HFFc6 (cell line): ENCODE data around the gene CACTIN. TPM values are rescaled to one million over a fixed set of nuclear protein-coding genes. Genes with fewer than 3 reads are reported as not detected.

Experiments used
- DNase-seq: peaks from one replicate; pipeline ENCODE4 v3.0.0-alpha.2; 2018
- H3K27ac Mint-ChIP-seq: 2 replicates; pipeline ENCODE4 v1.8.0; 2020; ENCODE audit warnings: mild to moderate bottlenecking, mixed read lengths
- H3K27me3 Mint-ChIP-seq: 2 replicates; pipeline ENCODE4 v1.8.0; 2021; ENCODE audit warnings: mild to moderate bottlenecking, moderate library complexity, mixed read lengths; ENCODE audit not compliant: insufficient read depth
- H3K36me3 Mint-ChIP-seq: 2 replicates; pipeline ENCODE4 v1.8.0; 2021; ENCODE audit warnings: low read depth, mixed read lengths
- H3K4me1 Mint-ChIP-seq: 2 replicates; pipeline ENCODE4 v1.8.0; 2020; ENCODE audit warnings: low read depth, mixed read lengths
- H3K4me3 Mint-ChIP-seq: 2 replicates; pipeline ENCODE4 v1.8.0; 2020; ENCODE audit warnings: mild to moderate bottlenecking, moderate library complexity, mixed read lengths
- H3K9me3 Mint-ChIP-seq: 2 replicates; pipeline ENCODE4 v1.8.0; 2020; ENCODE audit warnings: mild to moderate bottlenecking, mixed read lengths
- total RNA-seq, 6 experiments: library from RNA; stranded (reverse); fragmentation: NEBNext Ultra II Directional; extraction: Animal tissue kit (Norgen Biotek cat#: 25700); gene quantifications; 2 replicates in 1 of 6; 3 replicates in 5 of 6; pipeline ENCODE4 v1.2.3, GENCODE V29; 2021
- TF ChIP-seq, protein P1 (sequence below): fragments of 200-600 bp; sonication (generic); IDR thresholded peaks from 2 replicates; pipeline ENCODE4 v1.5.0; 2021; ENCODE audit warnings: antibody characterized with exemption, mild to moderate bottlenecking

CACTIN gene
- total RNA-seq, 6 experiments from 2014 or later, result 22.7 to 25.3 (median 24.9) TPM

- DNase-seq, result no peak
- H3K27ac Mint-ChIP-seq, result no peak overlapping the region
- peaks cover 40% of the 10 kb centered on the region for H3K4me1 Mint-ChIP-seq
- H3K9me3 Mint-ChIP-seq, result no peaks in the 10 kb centered on the region
- H3K36me3 Mint-ChIP-seq, result peaks cover 13% of the 10 kb centered on the region
- TF ChIP-seq, protein P1, sequence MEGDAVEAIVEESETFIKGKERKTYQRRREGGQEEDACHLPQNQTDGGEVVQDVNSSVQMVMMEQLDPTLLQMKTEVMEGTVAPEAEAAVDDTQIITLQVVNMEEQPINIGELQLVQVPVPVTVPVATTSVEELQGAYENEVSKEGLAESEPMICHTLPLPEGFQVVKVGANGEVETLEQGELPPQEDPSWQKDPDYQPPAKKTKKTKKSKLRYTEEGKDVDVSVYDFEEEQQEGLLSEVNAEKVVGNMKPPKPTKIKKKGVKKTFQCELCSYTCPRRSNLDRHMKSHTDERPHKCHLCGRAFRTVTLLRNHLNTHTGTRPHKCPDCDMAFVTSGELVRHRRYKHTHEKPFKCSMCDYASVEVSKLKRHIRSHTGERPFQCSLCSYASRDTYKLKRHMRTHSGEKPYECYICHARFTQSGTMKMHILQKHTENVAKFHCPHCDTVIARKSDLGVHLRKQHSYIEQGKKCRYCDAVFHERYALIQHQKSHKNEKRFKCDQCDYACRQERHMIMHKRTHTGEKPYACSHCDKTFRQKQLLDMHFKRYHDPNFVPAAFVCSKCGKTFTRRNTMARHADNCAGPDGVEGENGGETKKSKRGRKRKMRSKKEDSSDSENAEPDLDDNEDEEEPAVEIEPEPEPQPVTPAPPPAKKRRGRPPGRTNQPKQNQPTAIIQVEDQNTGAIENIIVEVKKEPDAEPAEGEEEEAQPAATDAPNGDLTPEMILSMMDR, result no peak
- H3K4me3 Mint-ChIP-seq, result no peak overlapping the region
- peaks cover 2% of the 10 kb centered on the region for H3K27me3 Mint-ChIP-seq
Observed at GRCh38 chr19:3577723-3578344, 48.8 kb downstream of the CACTIN start.

DNA sequence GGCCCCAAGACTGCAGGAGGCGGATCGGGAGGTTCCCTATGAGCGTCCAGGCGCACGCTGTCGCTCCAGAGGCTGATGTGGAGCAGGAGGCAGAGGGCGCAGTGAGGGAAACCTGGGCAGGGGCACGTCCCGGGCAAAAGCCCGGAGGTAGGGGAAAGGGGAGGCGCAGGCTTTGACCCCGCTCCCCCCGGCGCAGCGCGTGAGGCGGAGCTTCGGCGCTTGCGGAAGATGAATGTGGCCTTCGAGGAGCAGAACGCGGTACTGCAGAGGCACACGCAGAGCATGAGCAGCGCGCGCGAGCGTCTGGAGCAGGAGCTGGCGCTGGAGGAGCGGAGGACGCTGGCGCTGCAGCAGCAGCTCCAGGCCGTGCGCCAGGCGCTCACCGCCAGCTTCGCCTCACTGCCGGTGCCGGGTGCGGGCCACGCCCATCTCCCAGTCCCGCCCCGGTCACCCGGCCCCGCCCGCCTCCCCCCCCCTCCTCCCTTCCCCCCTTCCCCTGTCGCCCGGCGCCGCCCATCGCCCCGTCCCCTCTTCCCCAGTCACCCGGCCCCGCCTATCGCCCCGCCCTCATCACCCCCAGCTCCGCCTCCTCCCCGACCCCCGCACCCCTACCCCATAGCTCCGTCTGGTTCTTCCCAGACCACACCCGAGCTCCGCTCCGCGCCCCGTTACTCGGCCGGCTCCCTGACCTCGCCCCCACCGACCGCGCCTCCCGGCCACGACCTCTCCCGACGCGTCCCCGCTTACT, 49.7 kb downstream of the CACTIN start:
- Mint-ChIP-seq H3K4me1 (peaks cover 40% of the 10 kb centered on the region), H3K27me3 (peaks cover 2% of the 10 kb centered on the region), H3K4me3 (peak overlapping the region; percentile 15; the same call in 1 of the 2 replicates), H3K27ac (no peak overlapping the region), H3K36me3 (peaks cover 13% of the 10 kb centered on the region), H3K9me3 (no peaks in the 10 kb centered on the region)
- no peak for DNase-seq
- TF ChIP-seq, protein P1, result no peak

GRCh38 chr19:3575949-3576673, 50.5 kb downstream of the CACTIN start:
- DNase-seq, result no peak
- peaks cover 13% of the 10 kb centered on the region for H3K36me3 Mint-ChIP-seq
- peaks cover 2% of the 10 kb centered on the region for H3K27me3 Mint-ChIP-seq
- no peaks in the 10 kb centered on the region for H3K9me3 Mint-ChIP-seq
- no peak overlapping the region for H3K27ac Mint-ChIP-seq
- H3K4me1 Mint-ChIP-seq, result peaks cover 46% of the 10 kb centered on the region
- peak overlapping the region; percentile 15; the same call in 1 of the 2 replicates for H3K4me3 Mint-ChIP-seq
- TF ChIP-seq, protein P1, result no peak

DNA sequence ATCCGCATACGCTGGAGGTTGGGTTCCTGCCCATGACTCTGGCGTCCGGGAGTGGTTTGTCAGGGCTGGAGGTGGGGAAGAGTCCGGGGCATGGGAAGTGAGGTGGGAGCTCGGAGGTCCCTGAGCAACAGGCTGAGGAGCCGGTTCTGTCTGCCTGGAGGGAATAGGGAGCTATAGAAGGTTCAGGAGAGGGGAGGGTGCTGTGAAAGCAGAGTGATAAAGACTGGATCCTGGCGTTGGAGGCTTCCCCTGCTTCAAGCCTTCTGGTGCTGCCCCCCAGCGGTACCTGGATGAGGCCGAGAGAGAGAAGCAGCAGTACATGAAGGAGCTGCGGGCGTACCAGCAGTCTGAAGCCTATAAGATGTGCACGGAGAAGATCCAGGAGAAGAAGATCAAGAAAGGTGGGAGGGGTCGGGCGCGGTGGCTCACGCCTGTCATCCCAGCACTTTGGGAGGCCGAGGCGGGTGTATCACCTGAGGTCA, 51.3 kb downstream of the CACTIN start:
- no peak overlapping the region for H3K27ac Mint-ChIP-seq
- H3K9me3 Mint-ChIP-seq, result no peaks in the 10 kb centered on the region
- peaks cover 2% of the 10 kb centered on the region for H3K27me3 Mint-ChIP-seq
- TF ChIP-seq, protein P1, result peak; percentile 54; the same call in 1 of the 2 replicates
- peaks cover 13% of the 10 kb centered on the region for H3K36me3 Mint-ChIP-seq
- peaks cover 39% of the 10 kb centered on the region for H3K4me1 Mint-ChIP-seq
- H3K4me3 Mint-ChIP-seq, result no peak overlapping the region; the same call in 1 of the 2 replicates
- no peak for DNase-seq

- Mint-ChIP-seq H3K9me3 (no peaks in the 10 kb centered on the region), H3K4me1 (peaks cover 26% of the 10 kb centered on the region), H3K36me3 (peaks cover 13% of the 10 kb centered on the region), H3K27ac (peak overlapping the region; percentile 63), H3K4me3 (peak overlapping the region; percentile 81), H3K27me3 (no peaks in the 10 kb centered on the region; the same call in none of the 2 replicates)
- TF ChIP-seq, protein P1, result no peak
- peak; percentile 93 for DNase-seq
Observed at GRCh38 chr19:3573858-3574637, 52.5 kb downstream of the CACTIN start.
